Kidney epithelial cell (primary cell): Measurements from ENCODE around the gene PRSS1. TPM values are rescaled to one million over a fixed set of nuclear protein-coding genes. Genes with fewer than 3 reads are reported as not detected.
A peak's percentile ranks its signal among the peaks of the same experiment; 100 is the strongest.
"Not testable (repeated sequence)": the region's sequence is repeated elsewhere in the genome, so short reads cannot be mapped to it uniquely, and the experiment has no call there.

Experiments used
- DNase-seq: peaks from one replicate; pipeline ENCODE4 v3.0.0-alpha.2; 2010; ENCODE audit warnings: low read depth
- H3K27me3 ChIP-seq: 2 replicates; pipeline ENCODE4 v1.6.0; 2011; ENCODE audit warnings: low read length; ENCODE audit not compliant: control insufficient read depth, insufficient read depth
- H3K36me3 ChIP-seq: 2 replicates; pipeline ENCODE4 v1.5.1; 2011; ENCODE audit warnings: low read length; ENCODE audit not compliant: control insufficient read depth, insufficient read depth
- H3K4me3 ChIP-seq: 2 replicates; pipeline ENCODE4 v1.5.1; 2011; ENCODE audit warnings: low read depth, mild to moderate bottlenecking, control low read depth, low read length
- total RNA-seq: library from RNA; depleted of rRNA; stranded (reverse); fragments of >200 nt; gene quantifications from 2 replicates; pipeline ENCODE4 v1.2.3, GENCODE V29; 2015
- TF ChIP-seq, protein P1 (sequence below): IDR thresholded peaks from 2 replicates; pipeline ENCODE4 v1.5.1; 2011; ENCODE audit warnings: mild to moderate bottlenecking, moderate library complexity, low read length, control low read depth, inconsistent platforms; ENCODE audit not compliant: insufficient read depth, poor library complexity, severe bottlenecking

The PRSS1 gene
- total RNA-seq, 1 donor from 2014 or later: 1.5 TPM

DNA sequence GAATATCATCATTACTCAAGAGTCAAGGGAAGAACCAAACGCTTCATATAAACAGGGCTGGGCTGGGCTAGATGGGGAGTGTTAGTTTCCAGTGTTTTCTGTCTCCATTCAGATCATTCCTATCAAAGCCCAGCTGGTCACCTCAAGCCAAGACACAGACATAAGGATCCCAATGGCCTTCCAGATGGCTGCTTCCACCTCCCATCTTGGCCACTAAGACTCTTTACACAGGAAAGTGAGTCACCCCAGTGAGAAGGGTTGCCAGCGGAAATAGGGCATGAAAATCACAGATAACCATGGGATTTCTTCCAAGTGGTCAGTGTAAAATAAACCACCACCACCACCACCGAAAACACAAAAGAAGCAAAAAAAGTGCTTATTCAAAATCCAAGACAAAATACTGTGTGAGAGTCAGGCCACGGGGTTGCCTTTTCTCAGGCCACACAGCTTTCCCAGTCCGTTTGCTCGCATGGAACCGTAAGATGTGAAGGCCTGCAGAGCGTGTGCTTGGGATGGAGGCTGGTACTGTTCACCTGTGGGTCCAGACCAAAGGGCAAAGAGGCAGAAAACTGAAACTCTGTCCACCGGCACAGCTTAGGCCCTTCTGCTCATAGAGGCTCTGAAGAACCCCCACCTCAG is 27.1 kb downstream of the PRSS1 start:
- no peak for DNase-seq
- H3K36me3 ChIP-seq: no peaks in the 10 kb centered on the region
- H3K4me3 ChIP-seq: no peak overlapping the region
- no peaks in the 10 kb centered on the region for H3K27me3 ChIP-seq
- TF ChIP-seq, protein P1, sequence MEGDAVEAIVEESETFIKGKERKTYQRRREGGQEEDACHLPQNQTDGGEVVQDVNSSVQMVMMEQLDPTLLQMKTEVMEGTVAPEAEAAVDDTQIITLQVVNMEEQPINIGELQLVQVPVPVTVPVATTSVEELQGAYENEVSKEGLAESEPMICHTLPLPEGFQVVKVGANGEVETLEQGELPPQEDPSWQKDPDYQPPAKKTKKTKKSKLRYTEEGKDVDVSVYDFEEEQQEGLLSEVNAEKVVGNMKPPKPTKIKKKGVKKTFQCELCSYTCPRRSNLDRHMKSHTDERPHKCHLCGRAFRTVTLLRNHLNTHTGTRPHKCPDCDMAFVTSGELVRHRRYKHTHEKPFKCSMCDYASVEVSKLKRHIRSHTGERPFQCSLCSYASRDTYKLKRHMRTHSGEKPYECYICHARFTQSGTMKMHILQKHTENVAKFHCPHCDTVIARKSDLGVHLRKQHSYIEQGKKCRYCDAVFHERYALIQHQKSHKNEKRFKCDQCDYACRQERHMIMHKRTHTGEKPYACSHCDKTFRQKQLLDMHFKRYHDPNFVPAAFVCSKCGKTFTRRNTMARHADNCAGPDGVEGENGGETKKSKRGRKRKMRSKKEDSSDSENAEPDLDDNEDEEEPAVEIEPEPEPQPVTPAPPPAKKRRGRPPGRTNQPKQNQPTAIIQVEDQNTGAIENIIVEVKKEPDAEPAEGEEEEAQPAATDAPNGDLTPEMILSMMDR: no peak

DNA sequence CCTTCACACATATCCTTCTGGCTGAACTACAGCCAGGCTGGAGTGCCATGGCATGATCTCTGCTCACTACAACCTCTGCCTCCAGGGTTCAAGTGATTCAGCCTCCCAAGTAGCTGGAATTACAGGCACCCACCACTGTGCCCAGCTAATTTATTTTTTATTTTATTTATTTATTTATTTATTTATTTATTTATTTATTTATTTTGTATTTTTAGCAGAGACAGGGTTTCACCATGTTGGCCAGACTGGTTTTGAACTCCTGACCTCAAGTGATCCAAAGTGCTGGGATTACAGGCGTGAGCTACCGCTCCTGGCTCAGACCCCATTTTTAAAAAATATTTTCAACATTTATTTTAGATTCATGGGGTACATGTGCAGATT is 27.6 kb downstream of the PRSS1 start:
- not testable (repeated sequence) for DNase-seq

DNA sequence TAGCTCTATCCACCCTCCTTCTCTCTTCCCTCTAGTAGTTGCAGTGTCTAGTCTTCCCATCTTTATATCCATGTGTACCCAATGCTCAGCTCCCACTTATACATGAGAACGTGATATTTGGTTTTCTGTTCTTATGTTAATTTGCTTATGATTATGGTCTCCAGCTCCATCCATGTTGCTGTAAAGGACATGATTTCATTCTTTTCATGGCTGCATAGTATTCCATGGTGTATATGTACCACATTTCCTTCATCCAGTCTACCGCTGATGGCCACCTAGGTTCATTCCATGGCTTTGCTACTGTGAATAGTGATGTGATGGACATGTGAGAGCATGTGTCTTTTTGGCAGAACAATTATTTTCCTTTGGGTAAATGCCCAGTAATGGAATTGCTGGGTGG is 28.0 kb downstream of the PRSS1 start:
- TF ChIP-seq, protein P1: no peak
- DNase-seq: no peak
- Histone ChIP-seq H3K4me3 (no peak overlapping the region), H3K27me3 (no peaks in the 10 kb centered on the region), H3K36me3 (no peaks in the 10 kb centered on the region)

More for the DNA sequence above, 27.6 kb downstream of the PRSS1 start:
- not testable (repeated sequence) for H3K4me3 ChIP-seq, H3K27me3 ChIP-seq, H3K36me3 ChIP-seq

DNA sequence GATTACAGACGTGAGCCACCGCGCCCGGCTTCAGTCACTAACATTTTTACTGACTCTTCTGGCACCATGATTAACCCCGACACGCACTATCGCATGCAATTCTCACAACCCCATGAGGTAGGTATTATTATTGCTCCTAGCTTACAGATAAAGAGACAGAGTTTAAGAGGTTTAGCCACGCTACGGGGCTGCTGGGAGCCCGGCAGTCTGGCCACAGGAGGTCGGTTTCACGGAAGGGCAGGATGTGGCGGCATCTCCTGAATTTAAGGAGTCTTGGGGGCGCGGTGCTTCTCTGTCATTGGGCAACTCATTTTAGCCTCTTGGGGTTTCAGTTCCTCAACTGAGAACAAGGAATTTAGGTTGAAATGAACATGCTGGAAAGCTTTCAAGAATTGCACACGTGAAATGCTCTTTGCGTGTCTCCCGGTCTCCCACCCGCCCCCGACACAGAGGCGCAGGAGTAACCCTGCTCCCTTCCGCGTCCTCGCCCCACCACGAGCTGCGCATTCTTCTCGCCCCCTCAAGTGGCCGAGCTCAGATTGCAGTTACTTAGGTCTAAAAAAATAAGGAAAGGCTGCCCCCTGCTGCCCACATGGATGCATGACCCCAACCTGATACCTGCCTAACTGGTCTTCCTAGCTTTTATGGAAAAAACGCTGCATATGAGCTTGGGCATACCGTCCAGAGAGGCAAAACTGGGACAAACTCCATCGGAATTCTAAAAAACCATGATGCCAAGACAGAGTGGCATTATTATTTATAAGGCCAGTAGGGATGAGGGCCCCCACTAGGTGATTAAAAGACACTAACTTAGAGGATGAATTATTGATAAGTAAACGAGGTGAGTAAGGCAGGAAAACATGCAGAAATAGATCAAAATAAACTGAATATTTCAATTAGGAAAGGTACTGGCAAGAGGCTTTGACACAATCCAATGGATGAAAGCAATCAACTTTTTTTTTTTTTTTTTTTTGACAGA is 33.9 kb downstream of the PRSS1 start:
- Histone ChIP-seq H3K27me3 (no peaks in the 10 kb centered on the region), H3K36me3 (no peaks in the 10 kb centered on the region), H3K4me3 (peak overlapping the region; percentile 27)
- peak; percentile 64 for DNase-seq
- TF ChIP-seq, protein P1: peak; percentile 97

DNA sequence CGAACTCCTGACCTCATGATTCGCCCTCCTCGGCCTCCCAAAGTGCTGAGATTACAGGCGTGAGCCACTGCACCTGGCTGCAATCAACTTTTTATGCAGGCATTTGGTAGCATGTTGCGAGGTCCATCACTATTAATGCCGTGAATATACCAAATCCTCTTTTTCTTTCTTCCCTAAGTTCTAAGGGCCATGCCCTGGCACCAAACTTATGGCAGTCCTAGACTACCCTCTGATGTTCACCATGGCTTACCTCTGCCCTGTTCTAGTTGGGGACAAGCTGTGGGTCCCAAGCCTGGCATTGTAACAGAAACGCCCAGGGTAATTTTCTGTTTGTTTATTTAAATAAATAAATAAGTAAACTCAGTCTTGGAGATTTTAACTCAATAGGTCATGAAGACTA is 34.8 kb downstream of the PRSS1 start:
- TF ChIP-seq, protein P1: no peak
- DNase-seq: no peak
- Histone ChIP-seq H3K4me3 (no peak overlapping the region), H3K27me3 (no peaks in the 10 kb centered on the region), H3K36me3 (no peaks in the 10 kb centered on the region)

DNA sequence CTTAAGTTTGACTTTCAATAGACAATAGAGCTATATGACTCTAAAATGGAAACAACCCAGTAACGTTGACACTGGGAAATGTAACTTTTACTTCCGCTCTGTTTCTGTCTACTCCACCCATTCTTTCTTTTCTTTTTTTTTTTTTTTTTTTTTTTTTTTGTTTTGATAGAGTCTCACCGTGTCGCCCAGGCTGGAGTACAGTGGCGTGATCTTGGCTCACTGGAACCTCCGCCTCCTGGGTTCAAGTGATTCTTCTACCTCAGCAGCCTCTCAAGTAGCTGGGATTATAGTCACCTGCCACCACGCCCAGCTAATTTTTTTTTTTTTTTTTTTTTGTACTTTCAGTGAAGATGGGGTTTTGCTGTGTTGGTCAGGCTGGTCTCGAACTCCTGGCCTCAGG is 35.4 kb downstream of the PRSS1 start:
- TF ChIP-seq, protein P1: no peak
- no peaks in the 10 kb centered on the region for H3K36me3 ChIP-seq
- DNase-seq: no peak
- H3K4me3 ChIP-seq: no peak overlapping the region
- H3K27me3 ChIP-seq: no peaks in the 10 kb centered on the region
